Epithelial cell of prostate (primary cell): ENCODE results near the gene FOXD2.
A peak's percentile ranks its signal among the peaks of the same experiment; 100 is the strongest.

Experiments used
- DNase-seq: peaks from one replicate; pipeline ENCODE4 v3.0.0-alpha.2; 2011; ENCODE audit warnings: low read depth, low spot score
- H3K27ac ChIP-seq: fragments of 450-650 bp; 2 replicates; pipeline ENCODE4 v1.5.1; 2017; ENCODE audit warnings: mild to moderate bottlenecking

FOXD2 gene

DNA sequence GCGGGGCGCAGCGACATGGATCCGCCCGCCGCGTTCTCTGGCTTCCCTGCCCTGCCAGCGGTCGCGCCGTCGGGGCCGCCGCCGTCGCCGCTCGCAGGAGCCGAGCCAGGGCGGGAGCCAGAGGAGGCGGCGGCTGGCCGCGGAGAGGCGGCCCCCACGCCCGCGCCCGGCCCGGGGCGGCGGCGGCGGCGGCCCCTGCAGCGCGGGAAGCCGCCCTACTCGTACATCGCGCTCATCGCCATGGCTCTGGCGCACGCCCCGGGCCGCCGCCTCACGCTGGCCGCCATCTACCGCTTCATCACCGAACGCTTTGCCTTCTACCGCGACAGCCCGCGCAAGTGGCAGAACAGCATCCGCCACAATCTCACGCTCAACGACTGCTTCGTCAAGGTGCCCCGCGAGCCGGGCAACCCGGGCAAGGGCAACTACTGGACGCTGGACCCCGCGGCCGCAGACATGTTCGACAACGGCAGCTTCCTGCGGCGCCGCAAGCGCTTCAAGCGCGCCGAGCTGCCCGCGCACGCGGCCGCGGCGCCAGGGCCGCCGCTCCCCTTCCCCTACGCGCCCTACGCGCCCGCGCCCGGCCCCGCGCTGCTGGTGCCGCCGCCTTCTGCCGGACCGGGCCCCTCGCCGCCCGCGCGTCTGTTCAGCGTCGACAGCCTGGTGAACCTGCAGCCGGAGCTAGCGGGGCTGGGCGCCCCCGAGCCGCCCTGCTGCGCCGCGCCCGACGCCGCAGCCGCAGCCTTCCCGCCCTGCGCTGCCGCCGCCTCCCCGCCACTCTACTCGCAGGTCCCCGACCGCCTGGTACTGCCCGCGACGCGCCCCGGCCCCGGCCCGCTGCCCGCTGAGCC is 21.3 kb upstream of the FOXD2 start:
- H3K27ac ChIP-seq: no peak overlapping the region
- DNase-seq: no peak

GRCh38 chr1:47417170-47418044 is 20.4 kb upstream of the FOXD2 start:
- DNase-seq: no peak

GRCh38 chr1:47418122-47418521 is 19.7 kb upstream of the FOXD2 start:
- no peak overlapping the region for H3K27ac ChIP-seq

More at GRCh38 chr1:47417170-47418044, 20.4 kb upstream of the FOXD2 start:
- H3K27ac ChIP-seq: no peak overlapping the region

DNA sequence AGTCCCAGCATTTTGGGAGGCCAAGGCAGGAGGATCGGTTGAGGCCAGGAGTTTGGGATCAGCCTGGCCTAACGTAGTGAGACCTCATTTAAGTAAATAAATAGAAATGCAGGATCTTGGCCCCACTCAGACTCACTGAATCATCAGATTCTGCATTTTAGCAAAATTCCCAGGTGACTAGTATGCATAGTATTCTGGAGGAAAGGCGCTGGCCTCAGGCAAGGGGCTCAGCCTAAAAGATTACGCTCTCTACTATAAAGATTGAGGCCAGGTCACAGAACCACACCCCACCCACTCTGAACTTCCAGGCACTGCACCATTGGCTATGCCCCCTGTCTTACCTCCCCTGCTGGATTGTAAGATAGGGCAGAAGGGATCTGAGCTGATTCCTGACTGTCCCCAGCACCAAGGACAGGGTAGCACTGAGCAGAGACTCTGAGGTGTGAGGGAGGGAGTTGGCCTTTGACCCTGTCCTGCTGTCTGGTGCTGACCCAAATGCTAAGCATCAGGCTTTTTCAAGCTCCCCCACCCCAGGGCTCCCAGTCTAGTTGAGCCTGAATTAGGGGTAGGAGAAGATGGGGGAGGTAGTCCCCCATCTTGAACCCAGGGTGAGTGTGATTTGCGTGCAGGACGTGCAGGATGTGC is 19.0 kb upstream of the FOXD2 start:
- H3K27ac ChIP-seq: no peak overlapping the region
- DNase-seq: no peak

More at GRCh38 chr1:47418122-47418521, 19.7 kb upstream of the FOXD2 start:
- DNase-seq: no peak

DNA sequence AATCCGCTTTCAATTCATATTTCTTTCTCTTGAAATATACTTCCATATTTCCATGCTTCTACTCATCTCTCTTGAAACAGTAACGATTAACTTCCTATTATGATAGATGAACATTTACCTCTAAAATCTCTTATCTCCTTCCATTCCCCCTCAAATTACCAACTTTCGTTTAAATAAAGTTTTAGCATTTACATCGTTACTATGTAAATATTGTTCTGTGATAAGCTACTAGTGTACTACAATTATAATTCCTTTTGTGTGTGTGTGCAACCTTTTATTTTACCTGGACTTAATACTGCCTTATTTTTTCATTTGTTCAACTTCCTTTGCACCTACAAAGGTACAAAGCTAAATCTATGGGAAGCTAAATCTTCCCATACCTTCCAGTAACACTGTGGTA is 17.3 kb upstream of the FOXD2 start:
- H3K27ac ChIP-seq: no peak overlapping the region
- DNase-seq: no peak

- no peak overlapping the region for H3K27ac ChIP-seq
- DNase-seq: no peak
These were observed 14.0 kb upstream of the FOXD2 start for GRCh38 chr1:47423872-47424271.

GRCh38 chr1:47424336-47424982 is 13.4 kb upstream of the FOXD2 start:
- DNase-seq: no peak
- no peak overlapping the region for H3K27ac ChIP-seq

- peak overlapping the region; percentile 75 for H3K27ac ChIP-seq
- DNase-seq: no peak
These were observed 6.3 kb upstream of the FOXD2 start for GRCh38 chr1:47431534-47431933.

- DNase-seq: peak; percentile 46
- peak overlapping the region; percentile 75 for H3K27ac ChIP-seq
These were observed 5.5 kb upstream of the FOXD2 start for GRCh38 chr1:47432071-47433036.

DNA sequence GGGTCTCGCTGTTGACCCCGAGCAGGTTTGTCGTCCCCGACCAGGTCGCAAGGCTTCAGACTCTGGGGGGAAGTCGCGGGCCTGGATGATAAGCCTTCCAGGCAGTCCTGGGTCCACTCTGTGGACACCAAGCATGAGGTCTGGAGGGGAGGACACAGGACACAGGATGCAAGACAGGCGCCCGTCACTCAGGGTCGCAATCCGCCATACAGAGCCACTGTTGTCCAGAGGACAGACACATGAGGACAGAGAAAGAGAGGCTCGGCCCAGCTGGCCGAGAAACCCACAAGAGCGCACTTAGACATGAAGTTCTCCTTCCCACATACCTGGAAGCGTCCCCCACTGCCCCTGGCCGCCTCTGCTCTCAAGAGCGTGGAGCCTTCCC is 4.8 kb upstream of the FOXD2 start:
- DNase-seq: no peak
- peak overlapping the region; percentile 75 for H3K27ac ChIP-seq

DNA sequence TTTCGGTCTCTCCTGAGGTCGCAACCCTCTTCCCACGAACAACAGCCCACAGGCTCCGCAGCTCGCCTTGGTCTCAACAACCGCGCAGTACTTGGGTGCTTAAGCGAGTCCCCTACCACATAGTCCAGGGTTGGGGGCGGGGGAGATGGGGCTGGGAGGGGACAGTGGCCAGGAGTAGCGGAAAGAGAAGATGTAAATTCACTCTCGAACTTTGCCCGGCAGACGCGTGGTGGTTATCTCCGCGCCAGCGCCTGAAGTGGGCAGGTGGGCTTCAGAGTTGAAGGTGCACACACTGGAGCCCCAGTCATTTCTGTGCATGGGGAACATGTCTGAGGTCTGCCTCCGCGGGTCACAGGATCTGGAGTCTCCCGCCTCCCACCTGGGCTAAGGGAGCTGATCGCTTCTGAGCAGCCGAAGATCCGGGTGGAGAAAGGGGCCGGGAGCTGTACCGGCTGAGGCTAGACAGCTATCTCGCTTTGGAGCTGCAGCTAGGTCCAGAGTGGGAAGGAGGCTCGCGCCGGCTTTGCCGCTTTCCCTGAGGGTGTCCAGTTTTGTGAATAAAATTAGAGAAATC is 4.3 kb upstream of the FOXD2 start:
- no peak for DNase-seq
- no peak overlapping the region for H3K27ac ChIP-seq

- no peak overlapping the region for H3K27ac ChIP-seq
- DNase-seq: no peak
These were observed 3.6 kb upstream of the FOXD2 start for GRCh38 chr1:47434051-47434842.

GRCh38 chr1:47435506-47436303 is 2.1 kb upstream of the FOXD2 start:
- DNase-seq: no peak
- H3K27ac ChIP-seq: no peak overlapping the region

DNA sequence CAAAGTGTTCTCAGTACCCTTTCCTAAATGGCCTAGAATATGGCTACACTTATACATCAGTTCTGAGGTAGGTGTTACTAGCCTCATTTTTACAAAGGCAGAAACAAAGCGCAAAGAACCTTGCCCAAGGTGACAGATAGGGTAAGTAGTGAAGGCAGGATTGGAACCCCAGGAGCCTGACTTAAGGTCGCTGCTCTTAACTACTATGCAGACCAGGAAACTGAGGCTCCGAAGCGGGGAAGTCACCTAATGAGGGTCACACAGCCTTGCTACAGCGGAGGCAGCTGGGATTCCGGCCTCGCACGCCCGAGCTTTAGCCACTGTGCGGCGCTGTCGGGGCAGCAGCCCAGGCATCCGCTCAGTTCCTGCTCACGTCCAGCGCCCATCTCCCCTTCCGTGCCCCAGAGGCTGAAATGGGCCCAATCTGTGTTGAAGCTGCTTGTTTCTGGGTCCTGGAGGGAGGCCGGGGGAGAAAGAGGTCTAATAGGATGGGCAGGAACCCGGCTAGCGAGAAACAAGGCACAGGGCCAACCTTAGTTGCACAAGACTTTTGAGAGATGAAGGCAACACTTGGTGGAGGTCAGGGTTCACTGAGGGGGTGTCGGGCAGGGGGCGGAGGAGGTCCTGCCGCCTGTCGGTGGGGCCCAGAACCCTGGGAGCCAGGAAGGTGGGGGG is 1.4 kb upstream of the FOXD2 start:
- no peak for DNase-seq
- peak overlapping the region; percentile 56 for H3K27ac ChIP-seq

DNA sequence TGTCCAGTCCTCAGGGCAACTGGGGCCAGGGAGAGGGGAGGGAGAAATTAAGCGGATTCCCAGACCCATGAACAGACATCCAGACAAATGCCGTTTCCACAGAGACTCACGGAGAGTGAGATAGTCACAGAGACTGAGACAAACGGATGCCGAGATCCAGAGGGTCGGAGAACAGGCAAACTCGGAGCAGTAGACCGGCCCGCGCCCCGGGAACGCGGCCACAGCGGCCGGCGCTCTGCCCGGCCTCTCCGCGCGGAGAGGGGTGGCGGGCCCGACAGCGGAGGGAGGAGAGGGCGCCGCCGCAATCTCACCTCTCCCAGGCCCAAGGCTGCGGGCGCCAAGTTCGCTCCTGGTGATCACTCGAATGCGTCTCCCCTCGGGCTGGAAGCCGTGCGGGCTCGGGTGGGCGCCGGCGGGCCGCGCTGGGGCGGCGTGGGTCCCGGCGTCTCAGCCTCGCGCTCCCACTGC is 831 bp upstream of the FOXD2 start:
- peak overlapping the region; percentile 56 for H3K27ac ChIP-seq
- no peak for DNase-seq

- no peak for DNase-seq
- no peak overlapping the region for H3K27ac ChIP-seq
These were observed 547 bp downstream of the FOXD2 start for GRCh38 chr1:47438165-47439016.
